Right cardiac atrium (tissue), 5 donors: ENCODE measurements around the gene SLC4A1. TPM values are rescaled to one million over a fixed set of nuclear protein-coding genes. Genes with fewer than 3 reads are reported as not detected.

Source experiments
- ATAC-seq, 2 donors: fragments of 200-7000 bp; cut with Tn5 transposase; one replicate each; pipeline versions ENCODE4 v1.8.0 to v1.9.1; 2020; ENCODE audit warnings: moderate library complexity in 2 of 2, mild to moderate bottlenecking in 1 of 2
- DNase-seq, 3 donors: peaks; one replicate each; pipeline ENCODE4 v3.0.0-alpha.2; 2020
- H3K27ac ChIP-seq: one replicate; pipeline ENCODE4 v1.5.1; 2013; ENCODE audit warnings: mild to moderate bottlenecking, low read length, control low read depth, moderate library complexity
- H3K27me3 ChIP-seq: one replicate; pipeline ENCODE4 v1.6.1; 2013; ENCODE audit not compliant: control insufficient read depth, insufficient read depth
- H3K4me1 ChIP-seq: one replicate; pipeline ENCODE4 v1.6.1; 2013; ENCODE audit warnings: low read length; ENCODE audit not compliant: control insufficient read depth, insufficient read depth
- H3K4me3 ChIP-seq: one replicate; pipeline ENCODE4 v1.5.1; 2013; ENCODE audit warnings: low read length, control low read depth
- H3K9me3 ChIP-seq: one replicate; pipeline ENCODE4 v1.6.1; 2013; ENCODE audit warnings: low read length; ENCODE audit not compliant: control insufficient read depth
- WGBS: extraction: QIAGEN DNeasy Blood & Tissue Kit; methylation state at CpG from one replicate; pipeline ENCODE4 v1.1.7; 2013; 5-methylcytosine and 5-hydroxymethylcytosine counted together
- intact Hi-C, 4 donors: fragments of 100-400 bp; cut with DNase I; formaldehyde crosslinking; loops; one replicate each; pipeline versions ENCODE4 v1.11.0 to v1.14.0; 2022 to 2023
- polyA plus RNA-seq: library from polyadenylated mRNA; stranded (reverse); fragments of 200-250 nt; gene quantifications from one replicate; pipeline ENCODE4 v1.2.3, GENCODE V29; 2013
- total RNA-seq, 4 donors: library from RNA; stranded (reverse); fragmentation: NEBNext Ultra II Directional; extraction: Animal tissue kit (Norgen Biotek cat#: 25700); gene quantifications; one replicate each; pipeline ENCODE4 v1.2.1, GENCODE V29; 2021
- donor health status: healthy with polysubstance abuse.
- donor health status: DM: no; HTN: yes; CAD: no.
- donor health status: DM: no; HTN: no; CAD: no.
- donor health status: DM: no; HTN: yes; CAD: no; lungs with severe emphysema.
- donor health status: DM: yes; HTN: yes; CAD: no.

The SLC4A1 gene
- total and polyA plus RNA-seq, 5 donors = 0.16 to 0.72 (median 0.38) TPM; not detected in 1

GRCh38 chr17:44219108-44219615, 48.8 kb downstream of the SLC4A1 start:
- Histone ChIP-seq H3K4me3 (peak overlapping the region; percentile 98), H3K4me1 (peaks cover 14% of the 10 kb centered on the region), H3K9me3 (no peaks in the 10 kb centered on the region), H3K27me3 (no peaks in the 10 kb centered on the region), H3K27ac (peak overlapping the region; percentile 99)
- WGBS = under 1% methylated on average over 70 of the region's 73 CpGs
- intact Hi-C loops = loop anchor here in 1 of 4 donors (10.0 kb wide), 1 partner anchor 296 kb away; no protein-coding TSS in a partner anchor
- DNase-seq = peak; percentile 74 to 90 (median 88)
- ATAC-seq = peak; percentile 0 to 10

- DNase-seq (peak; percentile 89 to 96 (median 95)), ATAC-seq (peak; percentile 71 to 74)
- H3K9me3 ChIP-seq = no peaks in the 10 kb centered on the region
- peak overlapping the region; percentile 98 for H3K4me3 ChIP-seq
- 1% methylated on average over 85 of the region's 89 CpGs for WGBS
- peak overlapping the region; percentile 99 for H3K27ac ChIP-seq
- intact Hi-C loops = loop anchor here in 1 of 4 donors (10.0 kb wide), 1 partner anchor 296 kb away; no protein-coding TSS in a partner anchor
- peaks cover 11% of the 10 kb centered on the region for H3K4me1 ChIP-seq
- H3K27me3 ChIP-seq = no peaks in the 10 kb centered on the region
Observed at GRCh38 chr17:44218344-44219107, 49.4 kb downstream of the SLC4A1 start.

DNA sequence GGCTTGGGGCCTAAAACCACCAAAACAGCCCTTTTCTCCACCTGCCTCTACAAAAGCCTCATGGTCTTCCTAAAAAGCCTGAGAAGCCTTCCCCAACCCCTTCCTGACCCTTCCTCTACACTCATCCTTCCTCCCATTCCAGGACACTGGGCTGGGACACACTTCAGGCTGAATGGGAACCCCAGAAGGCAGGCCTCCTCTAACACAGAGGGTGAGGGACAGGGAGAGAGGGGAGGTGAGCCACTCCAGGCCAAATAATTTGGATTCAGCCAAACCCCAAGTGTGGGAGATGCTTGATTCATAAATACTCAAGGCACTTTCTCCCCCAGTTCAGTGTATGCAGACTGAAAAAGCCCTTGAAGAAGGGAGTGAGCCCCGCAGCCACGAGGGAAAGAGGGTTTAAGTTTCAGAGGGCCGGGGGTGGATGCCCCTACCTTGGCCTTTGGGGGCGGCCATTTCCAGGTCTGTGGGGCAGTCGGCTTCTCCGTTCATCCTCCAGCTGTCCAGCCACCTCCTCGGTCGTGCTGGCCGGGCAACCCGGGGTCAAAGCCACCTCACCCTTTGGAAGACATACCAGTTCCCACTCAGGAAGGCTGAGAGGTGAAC, 50.1 kb downstream of the SLC4A1 start:
- DNase-seq = no peak
- Histone ChIP-seq H3K4me3 (peak overlapping the region; percentile 98), H3K4me1 (peaks cover 10% of the 10 kb centered on the region), H3K27ac (peak overlapping the region; percentile 60), H3K9me3 (no peaks in the 10 kb centered on the region), H3K27me3 (no peaks in the 10 kb centered on the region)
- ATAC-seq = no peak
- 7% methylated on average over 10 of the region's 10 CpGs for WGBS
- intact Hi-C loops = loop anchor here in 1 of 4 donors (10.0 kb wide), 1 partner anchor 297 kb away; no protein-coding TSS in a partner anchor

GRCh38 chr17:44216694-44217093, 51.2 kb downstream of the SLC4A1 start:
- Histone ChIP-seq H3K9me3 (no peaks in the 10 kb centered on the region), H3K27me3 (no peaks in the 10 kb centered on the region), H3K27ac (no peak overlapping the region), H3K4me1 (peaks cover 9% of the 10 kb centered on the region), H3K4me3 (no peak overlapping the region)
- DNase-seq (peak in 1 of 3 donors; percentile 2), ATAC-seq (no peak)
- intact Hi-C loops = loop anchor here in 1 of 4 donors (10.0 kb wide), 1 partner anchor 298 kb away; no protein-coding TSS in a partner anchor
- 65% methylated on average over 5 of the region's 5 CpGs for WGBS

GRCh38 chr17:44216173-44216572, 51.8 kb downstream of the SLC4A1 start:
- Histone ChIP-seq H3K4me1 (peaks cover 9% of the 10 kb centered on the region), H3K27me3 (no peaks in the 10 kb centered on the region), H3K9me3 (no peaks in the 10 kb centered on the region), H3K27ac (no peak overlapping the region), H3K4me3 (no peak overlapping the region)
- intact Hi-C loops = loop anchor here in 1 of 4 donors (10.0 kb wide), 1 partner anchor 299 kb away; no protein-coding TSS in a partner anchor
- no peak for ATAC-seq
- 59% methylated on average over 5 of the region's 5 CpGs for WGBS
- DNase-seq = no peak

DNA sequence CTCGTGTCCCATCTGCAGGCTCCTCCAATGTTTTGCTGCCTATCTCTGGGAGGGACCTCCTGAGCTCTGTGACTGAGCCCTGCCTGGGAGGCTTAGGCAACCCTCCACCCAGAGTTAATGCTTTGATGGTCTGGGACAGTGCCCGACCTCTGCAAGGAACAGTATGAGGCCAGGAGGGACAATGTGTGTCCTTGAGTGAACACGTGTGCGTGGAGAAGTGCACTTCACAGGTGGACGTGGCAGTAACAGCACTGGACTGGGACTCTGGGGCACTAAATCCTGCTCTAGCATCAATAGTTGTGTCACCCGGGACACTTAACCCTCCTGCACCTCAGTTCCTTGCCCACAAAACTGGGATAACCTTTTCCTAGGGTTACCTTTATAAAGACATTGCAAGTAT, 53.0 kb downstream of the SLC4A1 start:
- Histone ChIP-seq H3K27ac (no peak overlapping the region), H3K27me3 (no peaks in the 10 kb centered on the region), H3K9me3 (no peaks in the 10 kb centered on the region), H3K4me1 (peaks cover 9% of the 10 kb centered on the region), H3K4me3 (no peak overlapping the region)
- DNase-seq = no peak
- 85% methylated on average over 6 of the region's 6 CpGs for WGBS
- ATAC-seq = no peak
- intact Hi-C loops = loop anchor here in 3 of 4 donors (5.0 to 10.0 kb wide), 3 partner anchors 112 to 300 kb away; no protein-coding TSS in a partner anchor

- Histone ChIP-seq H3K4me3 (no peak overlapping the region), H3K27me3 (no peaks in the 10 kb centered on the region), H3K4me1 (peaks cover 9% of the 10 kb centered on the region), H3K27ac (no peak overlapping the region), H3K9me3 (no peaks in the 10 kb centered on the region)
- intact Hi-C loops = loop anchor here in 3 of 4 donors (5.0 to 10.0 kb wide), 3 partner anchors 113 to 301 kb away; no protein-coding TSS in a partner anchor
- WGBS = 95% methylated on average over 1 of the region's 1 CpG
- no peak for ATAC-seq
- no peak for DNase-seq
Observed at GRCh38 chr17:44214230-44214494, 53.8 kb downstream of the SLC4A1 start.

- Histone ChIP-seq H3K4me1 (peaks cover 9% of the 10 kb centered on the region), H3K4me3 (no peak overlapping the region), H3K9me3 (no peaks in the 10 kb centered on the region), H3K27ac (no peak overlapping the region), H3K27me3 (no peaks in the 10 kb centered on the region)
- DNase-seq (peak in 1 of 3 donors; percentile 68), ATAC-seq (no peak)
- intact Hi-C loops = loop anchor here in 3 of 4 donors (5.0 to 10.0 kb wide), 3 partner anchors 114 to 301 kb away; no protein-coding TSS in a partner anchor
- WGBS = 87% methylated on average over 15 of the region's 15 CpGs
Observed at GRCh38 chr17:44213403-44214229, 54.3 kb downstream of the SLC4A1 start.

DNA sequence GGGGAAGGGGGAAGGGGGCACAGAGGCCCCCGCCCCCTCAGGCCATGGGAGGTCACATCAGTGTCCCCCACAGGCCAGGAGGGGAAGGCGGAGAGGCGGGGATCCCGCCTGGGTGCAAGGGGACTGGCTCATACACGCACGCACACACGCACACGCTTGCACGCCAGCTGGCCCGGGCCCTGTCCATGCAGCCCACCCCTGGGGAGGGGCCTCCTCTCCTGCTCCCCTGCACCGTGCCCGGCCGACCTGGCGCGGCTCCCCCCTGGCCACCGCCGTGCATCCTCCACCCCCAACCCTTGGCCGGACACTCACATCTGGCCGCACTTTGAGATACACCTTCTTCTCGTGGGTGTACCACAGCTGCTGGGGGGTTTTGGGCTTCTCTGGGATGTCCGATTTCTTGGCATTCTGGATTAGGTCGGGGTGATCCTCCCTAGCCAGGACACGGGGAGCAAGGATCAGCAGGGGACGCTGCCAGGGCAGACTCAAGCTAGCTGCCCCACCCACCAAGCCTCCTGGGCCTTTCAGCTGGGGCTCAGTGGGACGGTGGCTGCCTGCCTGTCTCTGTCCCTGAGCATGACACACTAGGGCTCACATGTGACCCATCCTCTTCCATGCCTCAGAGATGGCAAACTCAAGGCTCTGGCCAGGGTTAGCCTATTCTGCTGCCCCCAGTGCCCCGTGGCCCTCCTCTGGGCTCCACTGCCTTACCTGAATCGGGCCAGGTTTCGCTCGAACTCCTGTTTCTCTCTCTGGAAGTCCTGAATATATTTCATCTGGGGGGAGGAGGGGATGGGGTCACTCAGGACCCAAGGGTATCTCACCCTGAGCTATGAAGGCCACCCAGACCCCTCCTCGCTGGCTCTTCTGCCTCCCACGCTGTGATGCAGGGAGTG, 55.2 kb downstream of the SLC4A1 start:
- no peak overlapping the region for H3K4me3 ChIP-seq
- intact Hi-C loops = loop anchor here in 3 of 4 donors (5.0 to 10.0 kb wide), 3 partner anchors 115 to 302 kb away; no protein-coding TSS in a partner anchor
- H3K27me3 ChIP-seq = no peaks in the 10 kb centered on the region
- WGBS = 65% methylated on average over 31 of the region's 31 CpGs
- peak in 1 of 3 donors; percentile 57 for DNase-seq
- ATAC-seq = peak in 1 of 2 donors; percentile 3
- H3K4me1 ChIP-seq = peaks cover 5% of the 10 kb centered on the region
- H3K9me3 ChIP-seq = no peaks in the 10 kb centered on the region
- no peak overlapping the region for H3K27ac ChIP-seq
